K562 (cell line): ENCODE results near the gene CDK14. TPM values are rescaled to one million over a fixed set of nuclear protein-coding genes. Genes with fewer than 3 reads are reported as not detected.

Source experiments
- ATAC-seq: fragments of 200-7000 bp; cut with Tn5 transposase; 3 replicates; pipeline ENCODE4 v1.9.1; 2020; ENCODE audit warnings: moderate library complexity
- BruUV-seq: library from RNA; stranded (reverse); fragments of 400-500 nt; replicated peaks from 2 replicates; lab custom pipeline; 2021; lab: Mats Ljungman, UMichigan
- CTCF ChIA-PET: fragments of 300-600 bp; formaldehyde crosslinking; extraction: SDS; loops from one replicate; lab custom pipeline; 2021; ENCODE audit warnings: low intra/inter-chr PET ratio; lab: Yijun Ruan, JAX
- POLR2A ChIA-PET: fragments of 300-600, 350-650 bp; sonication (Branson Sonifier 250); formaldehyde crosslinking; extraction: SDS; loops from one replicate; lab custom pipeline; 2021; ENCODE audit warnings: antibody characterized with exemption, inconsistent platforms; lab: Yijun Ruan, JAX
- DNase-seq, 4 experiments: peaks; one replicate each; pipeline versions ENCODE4 v3.0.0 to v3.0.0-alpha.2; 2011 to 2018; ENCODE audit warnings: low spot score in 3 of 4, mixed read lengths in 3 of 4; ENCODE audit errors: extremely low read depth in 1 of 4
- FAIRE-seq: peaks from 2 replicates; lab custom pipeline; 2011; peaks lifted over from hg19 to GRCh38; lab: Jason Lieb, UNC
- H2AFZ ChIP-seq: 2 replicates; pipeline ENCODE4 v1.6.0; 2011; ENCODE audit warnings: low read depth, low read length, control low read depth, inconsistent platforms
- H3K27ac ChIP-seq: fragments of 200-600 bp; 3 replicates; pipeline ENCODE4 v1.8.0; 2011; ENCODE audit warnings: low read depth, mild to moderate bottlenecking, control low read depth, inconsistent platforms, low read length, moderate library complexity, mixed read lengths; ENCODE audit errors: extremely low read depth
- H3K27me3 ChIP-seq, 2 experiments: fragments of 300-600 bp in 1 of 2; 2 replicates in 1 of 2; 3 replicates in 1 of 2; pipeline versions ENCODE4 v1.6.0 to v1.8.0; 2011; ENCODE audit warnings: inconsistent platforms in 2 of 2, low read length in 2 of 2, mild to moderate bottlenecking in 1 of 2, mixed read lengths in 1 of 2, moderate library complexity in 1 of 2; ENCODE audit not compliant: control insufficient read depth in 2 of 2, insufficient read depth in 2 of 2
- H3K36me3 ChIP-seq: fragments of 300-600 bp; 3 replicates; pipeline ENCODE4 v1.8.0; 2011; ENCODE audit warnings: mild to moderate bottlenecking, low read length, inconsistent platforms; ENCODE audit not compliant: control insufficient read depth, insufficient read depth
- H3K4me1 ChIP-seq, 2 experiments: fragments of 200-600 bp in 1 of 2; replicated peaks in 1 of 2; 2 replicates in 1 of 2; 3 replicates in 1 of 2; pipeline versions ENCODE4 v1.5.1 to v1.8.0; 2011; ENCODE audit warnings: inconsistent platforms in 2 of 2, low read length in 2 of 2, mild to moderate bottlenecking in 1 of 2, mixed read lengths in 1 of 2, moderate library complexity in 1 of 2; ENCODE audit not compliant: control insufficient read depth in 2 of 2, insufficient read depth in 2 of 2
- H3K4me2 ChIP-seq: 2 replicates; pipeline ENCODE4 v1.6.1; 2011; ENCODE audit warnings: low read length, control low read depth, inconsistent platforms, mixed read lengths; ENCODE audit not compliant: insufficient read depth
- H3K4me3 ChIP-seq: fragments of 200-600 bp; sonication (generic), shearing (Covaris generic); 2 replicates; pipeline ENCODE4 v1.5.1; 2016; ENCODE audit warnings: control low read depth, inconsistent platforms
- H3K79me2 ChIP-seq: fragments of 200-600 bp; 3 replicates; pipeline ENCODE4 v1.8.0; 2011; ENCODE audit warnings: low read length, inconsistent platforms; ENCODE audit not compliant: control insufficient read depth, insufficient read depth
- H3K9ac ChIP-seq, 2 experiments: 2 replicates each; pipeline versions ENCODE4 v1.6.0 to v1.6.1; 2011; ENCODE audit warnings: low read depth in 2 of 2, low read length in 2 of 2, control low read depth in 1 of 2, inconsistent platforms in 1 of 2, mild to moderate bottlenecking in 1 of 2, mixed read lengths in 1 of 2; ENCODE audit not compliant: insufficient read depth in 1 of 2
- H3K9me1 ChIP-seq: one replicate; pipeline ENCODE4 v1.6.0; 2011; ENCODE audit warnings: inconsistent platforms, mild to moderate bottlenecking, low read length, moderate library complexity; ENCODE audit not compliant: control insufficient read depth, insufficient read depth
- H3K9me3 ChIP-seq: replicated peaks from 2 replicates; pipeline ENCODE4 v1.5.1; 2011; ENCODE audit warnings: low read depth, low read length, inconsistent platforms; ENCODE audit not compliant: control insufficient read depth, insufficient read depth
- H4K20me1 ChIP-seq: replicated peaks from 2 replicates; pipeline ENCODE4 v1.6.1; 2011; ENCODE audit warnings: low read length, inconsistent platforms, mixed read lengths; ENCODE audit not compliant: control insufficient read depth, insufficient read depth
- CC2D1A ChIP-seq: fragments of 450-650 bp; IDR thresholded peaks from 2 replicates; pipeline ENCODE4 v1.6.1; 2017; ENCODE audit warnings: mild to moderate bottlenecking
- EZH2 ChIP-seq: IDR thresholded peaks from 2 replicates; pipeline ENCODE4 v1.6.1; 2012; ENCODE audit warnings: low read depth, mild to moderate bottlenecking, inconsistent platforms, low read length, borderline replicate concordance
- KLF13 ChIP-seq: fragments of 450-650 bp; IDR thresholded peaks from 2 replicates; pipeline ENCODE4 v1.6.1; 2016; ENCODE audit warnings: missing genetic modification characterization, low read depth, mild to moderate bottlenecking, missing compliant biosample characterization, moderate library complexity, borderline replicate concordance
- NCOR1 ChIP-seq: fragments of 450-650 bp; IDR thresholded peaks from 2 replicates; pipeline ENCODE4 v1.6.1; 2016; ENCODE audit warnings: mild to moderate bottlenecking, moderate library complexity
- NFXL1 ChIP-seq: fragments of 450-650 bp; formaldehyde crosslinking; IDR thresholded peaks from 2 replicates; pipeline ENCODE4 v1.4.0; 2021; ENCODE audit warnings: mild to moderate bottlenecking
- NUFIP1 ChIP-seq: fragments of 450-650 bp; IDR thresholded peaks from 2 replicates; pipeline ENCODE4 v1.6.1; 2018; ENCODE audit not compliant: partially characterized antibody
- PHB2 ChIP-seq: fragments of 450-650 bp; IDR thresholded peaks from 2 replicates; pipeline ENCODE4 v1.6.1; 2017; ENCODE audit warnings: low read depth
- SMC3 ChIP-seq: conservative IDR thresholded peaks from 2 replicates; pipeline ENCODE4 v1.6.1; 2011; ENCODE audit warnings: low read depth, low read length, improper control_type of control experiment; ENCODE audit not compliant: insufficient read depth
- TCF7L2 ChIP-seq: fragments of 150-350 bp; IDR thresholded peaks from 2 replicates; pipeline ENCODE4 v1.6.1; 2016; ENCODE audit warnings: low read depth, mild to moderate bottlenecking, low read length, moderate library complexity
- ZNF431 ChIP-seq: sonication (generic); formaldehyde crosslinking; IDR thresholded peaks from 2 replicates; pipeline ENCODE4 v1.8.0; 2022; ENCODE audit warnings: mild to moderate bottlenecking, missing genetic modification reagents
- WGBS: fragments of 100-300 bp; shearing (Covaris generic); methylation state at CpG from one replicate; pipeline ENCODE4 v1.1.6; 2016; ENCODE audit warnings: low coverage, mixed read lengths; ENCODE audit not compliant: insufficient coverage; ENCODE audit errors: missing lambda C conversion rate; 5-methylcytosine and 5-hydroxymethylcytosine counted together
- in situ Hi-C: fragments of 300-500 bp; cut with MboI; formaldehyde crosslinking; loops from 4 replicates; pipeline ENCODE4 v1.15.0; 2018; ENCODE audit warnings: inconsistent platforms, mixed read lengths
- intact Hi-C: fragments of 100-400 bp; cut with micrococcal nuclease; formaldehyde crosslinking; loops from 2 replicates; pipeline ENCODE4 v1.14.2; 2022
- polyA plus RNA-seq, 8 experiments: library from polyadenylated mRNA; depleted of rRNA in 4 of 8; stranded (reverse) in 5 of 8; unstranded in 3 of 8; fragments of >200 nt; fragmentation: Nextera tagmentation in 2 of 8; fragmentation: Illumina TruSeq in 1 of 8; extraction: Ambion mirVana in 2 of 8; extraction: Trizol in 1 of 8; gene quantifications; 2 replicates each; pipeline versions ENCODE4 v1.2.1 to v1.2.3, GENCODE V29; 2011 to 2014; ENCODE audit warnings: inconsistent platforms in 1 of 8, missing spikeins in 1 of 8
- total RNA-seq, 7 experiments: library from RNA; depleted of rRNA in 6 of 7; stranded (reverse); fragments of >200 nt in 6 of 7; fragmentation: Illumina TruSeq in 2 of 7; extraction: Trizol in 2 of 7; gene quantifications; 2 replicates each; pipeline versions ENCODE4 v1.2.1 to v1.2.3, GENCODE V29; 2011 to 2021; ENCODE audit warnings: low replicate concordance in 1 of 7

The CDK14 gene
- total and polyA plus RNA-seq, 9 of the 15 experiments (the other 6 are each of a cell fraction or from before 2014, with no cell fraction given), result 0.03 to 0.91 (median 0.16) TPM

- no peak for DNase-seq
- Histone ChIP-seq H3K4me3 (no peak overlapping the region), H3K79me2 (no peaks in the 10 kb centered on the region), H3K36me3 (no peaks in the 10 kb centered on the region), H3K4me1 (no peaks in the 10 kb centered on the region), H3K9me3 (no peaks in the 10 kb centered on the region), H2AFZ (no peak overlapping the region), H3K27ac (no peak overlapping the region), H3K9me1 (no peaks in the 10 kb centered on the region), H3K9ac (no peak overlapping the region), H3K4me2 (no peak overlapping the region), H3K27me3 (no peaks in the 10 kb centered on the region), H4K20me1 (no peaks in the 10 kb centered on the region)
- ATAC-seq, result no peak
- ChIA-PET POLR2A (no interaction called here), CTCF (no interaction called here)
- in situ Hi-C loops, result no loop called here
- intact Hi-C loops, result no loop called here
- 0% methylated on average over 4 of the region's 4 CpGs for WGBS
- TF ChIP-seq KLF13 (tag), result no peak
- TF ChIP-seq NCOR1, result no peak
- TF ChIP-seq EZH2, result no peak
- no peak for TF ChIP-seq SMC3
- no peak for TF ChIP-seq PHB2
- no peak for TF ChIP-seq CC2D1A
- TF ChIP-seq NFXL1 (CRISPR knock-in tag), result no peak
- no peak for TF ChIP-seq ZNF431
- no peak for TF ChIP-seq TCF7L2
- no peak for TF ChIP-seq NUFIP1
- FAIRE-seq, result no peak
- no TSS peak for BruUV-seq
Observed at GRCh38 chr7:90680484-90680883, 84.4 kb downstream of the CDK14 start.
